ENCODE measurements around the gene CUL4A. TPM values are rescaled to one million over a fixed set of nuclear protein-coding genes. Genes with fewer than 3 reads are reported as not detected.

Gene CUL4A
- total and polyA plus RNA-seq, 2 donors (not counting 1 experiment from before 2014, with no cell fraction given): 37.5 to 80.4 TPM

DNA sequence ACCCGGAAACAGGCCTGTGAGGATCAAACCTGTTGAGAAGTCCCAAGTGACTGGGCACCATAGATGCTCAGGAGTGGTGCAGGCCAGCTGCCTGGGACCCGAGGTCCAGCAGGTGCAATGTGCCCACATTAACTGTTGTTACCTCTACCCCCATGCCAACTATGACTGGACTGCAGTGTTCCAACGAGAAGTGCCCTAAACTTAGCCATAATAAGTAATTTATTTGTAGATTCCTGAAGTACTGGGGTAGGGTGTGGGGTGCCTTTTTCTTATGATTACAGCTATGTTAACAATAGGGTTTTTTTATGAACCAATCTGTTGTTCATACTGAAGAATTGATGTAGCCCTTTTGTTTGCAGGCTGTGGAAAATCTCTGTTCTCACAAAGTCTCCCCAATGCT lies 9.2 kb downstream of the CUL4A start:
- H3K9me3 ChIP-seq (ENCODE audit: control extremely low read depth in 1 of 3, control insufficient read depth in 2 of 3, insufficient read depth in 1 of 3, low read length in 2 of 3): no peaks in the 10 kb centered on the region
- DNase-seq: no peak
- Mint-ChIP-seq H3K4me1 (peaks cover 12% of the 10 kb centered on the region), H3K27me3 (no peaks in the 10 kb centered on the region), H3K9me3 (ENCODE audit: insufficient read depth) (no peaks in the 10 kb centered on the region), H3K4me3 (no peak overlapping the region), H3K27ac (no peak overlapping the region)
- CTCF ChIA-PET: no interaction called here
- TF ChIP-seq EZH2 (IDR thresholded peaks at IDR 0.05; ENCODE audit: borderline replicate concordance, insufficient read depth, low read depth, low read length, poor library complexity, severe bottlenecking): no peak
- TF ChIP-seq, protein P1, sequence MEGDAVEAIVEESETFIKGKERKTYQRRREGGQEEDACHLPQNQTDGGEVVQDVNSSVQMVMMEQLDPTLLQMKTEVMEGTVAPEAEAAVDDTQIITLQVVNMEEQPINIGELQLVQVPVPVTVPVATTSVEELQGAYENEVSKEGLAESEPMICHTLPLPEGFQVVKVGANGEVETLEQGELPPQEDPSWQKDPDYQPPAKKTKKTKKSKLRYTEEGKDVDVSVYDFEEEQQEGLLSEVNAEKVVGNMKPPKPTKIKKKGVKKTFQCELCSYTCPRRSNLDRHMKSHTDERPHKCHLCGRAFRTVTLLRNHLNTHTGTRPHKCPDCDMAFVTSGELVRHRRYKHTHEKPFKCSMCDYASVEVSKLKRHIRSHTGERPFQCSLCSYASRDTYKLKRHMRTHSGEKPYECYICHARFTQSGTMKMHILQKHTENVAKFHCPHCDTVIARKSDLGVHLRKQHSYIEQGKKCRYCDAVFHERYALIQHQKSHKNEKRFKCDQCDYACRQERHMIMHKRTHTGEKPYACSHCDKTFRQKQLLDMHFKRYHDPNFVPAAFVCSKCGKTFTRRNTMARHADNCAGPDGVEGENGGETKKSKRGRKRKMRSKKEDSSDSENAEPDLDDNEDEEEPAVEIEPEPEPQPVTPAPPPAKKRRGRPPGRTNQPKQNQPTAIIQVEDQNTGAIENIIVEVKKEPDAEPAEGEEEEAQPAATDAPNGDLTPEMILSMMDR (IDR thresholded peaks at IDR 0.05): no peak
- peaks cover 0 to 42% of the 10 kb centered on the region in 2 experiments for H3K36me3 ChIP-seq (replicated peaks in 1 of 2; ENCODE audit: control extremely low read depth in 1 of 2, control insufficient read depth in 1 of 2, extremely low read depth in 1 of 2, insufficient read depth in 2 of 2, low read length in 1 of 2)
- H3K27ac ChIP-seq (ENCODE audit: low read length in 2 of 2): no peak overlapping the region
- no peaks in the 10 kb centered on the region for H3K27me3 ChIP-seq (replicated peaks in 1 of 4; ENCODE audit: control extremely low read depth in 1 of 4, control insufficient read depth in 3 of 4, insufficient read depth in 4 of 4, low read length in 3 of 4)
- H3K4me3 ChIP-seq (ENCODE audit: control extremely low read depth in 1 of 5, extremely low read depth in 1 of 5, insufficient read depth in 1 of 5, low read depth in 2 of 5, low read length in 4 of 5): no peak overlapping the region
- H3K9ac ChIP-seq (ENCODE audit: low read length): no peak overlapping the region
- POLR2A ChIA-PET: interaction anchor here (0.6 kb wide), 1 partner anchor 18 kb away, joined by 3 read pairs; no protein-coding TSS in a partner anchor
- WGBS (ENCODE audit: insufficient coverage): 100% methylated on average over 1 of the region's 3 CpGs
- H3K4me1 ChIP-seq (ENCODE audit: control insufficient read depth in 2 of 2, insufficient read depth in 2 of 2, low read length in 2 of 2): peaks cover 0 to 5% of the 10 kb centered on the region in 2 donors
- H2AFZ ChIP-seq (ENCODE audit: insufficient read depth, low read depth, low read length, poor library complexity, severe bottlenecking): no peak overlapping the region
- H4K20me1 ChIP-seq (ENCODE audit: control insufficient read depth, insufficient read depth, low read length, poor library complexity, severe bottlenecking): peaks cover 91% of the 10 kb centered on the region
- peaks cover 92% of the 10 kb centered on the region for H3K79me2 ChIP-seq (ENCODE audit: control insufficient read depth, insufficient read depth, low read length)
- no peak for ATAC-seq (ENCODE audit: low read depth)
- no peak overlapping the region for H3K4me2 ChIP-seq (replicated peaks; ENCODE audit: low read depth, low read length, poor library complexity, severe bottlenecking)
- intact Hi-C loops (cut with micrococcal nuclease): no loop called here

DNA sequence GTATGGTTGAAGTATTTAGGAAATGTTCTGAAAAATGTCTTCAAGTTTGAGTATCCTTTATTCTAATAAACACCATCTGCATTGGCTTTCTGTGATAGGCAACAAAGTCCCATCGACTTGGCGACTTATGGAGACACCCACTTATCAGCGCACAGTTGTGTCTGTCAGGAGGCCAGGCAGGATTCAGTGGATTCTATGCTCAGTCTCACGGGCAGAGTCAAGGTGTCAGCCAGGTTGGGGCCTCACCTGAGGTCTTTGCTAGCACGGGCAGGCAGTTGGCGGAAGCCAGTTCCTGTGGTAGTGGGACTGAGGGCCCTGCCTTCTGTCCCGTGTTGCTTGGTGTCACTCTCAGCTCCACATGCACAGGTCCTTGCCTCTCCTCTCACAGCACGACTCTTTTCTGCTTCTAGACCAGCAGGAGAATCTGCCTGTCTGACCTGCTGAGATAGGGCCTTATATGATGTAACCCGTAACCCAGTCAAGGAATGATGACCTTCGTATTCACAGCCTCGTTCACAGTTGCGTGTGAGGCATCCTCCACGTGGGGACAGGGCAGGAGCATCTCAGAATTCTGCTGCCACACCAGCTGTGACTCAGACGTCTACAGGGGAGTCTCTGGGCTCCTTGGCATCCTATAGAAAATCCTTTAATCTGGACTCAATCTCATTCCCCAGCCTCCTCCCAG lies 10.0 kb downstream of the CUL4A start:
- Histone ChIP-seq H3K9ac (ENCODE audit: low read length) (no peak overlapping the region), H3K4me1 (ENCODE audit: control insufficient read depth in 2 of 2, insufficient read depth in 2 of 2, low read length in 2 of 2) (peaks cover 0 to 5% of the 10 kb centered on the region in 2 donors), H3K27ac (ENCODE audit: low read length in 2 of 2) (no peak overlapping the region), H3K27me3 (replicated peaks in 1 of 4; ENCODE audit: control extremely low read depth in 1 of 4, control insufficient read depth in 3 of 4, insufficient read depth in 4 of 4, low read length in 3 of 4) (no peaks in the 10 kb centered on the region), H3K4me3 (ENCODE audit: control extremely low read depth in 1 of 5, extremely low read depth in 1 of 5, insufficient read depth in 1 of 5, low read depth in 2 of 5, low read length in 4 of 5) (no peak overlapping the region), H3K9me3 (ENCODE audit: control extremely low read depth in 1 of 3, control insufficient read depth in 2 of 3, insufficient read depth in 1 of 3, low read length in 2 of 3) (no peaks in the 10 kb centered on the region), H2AFZ (ENCODE audit: insufficient read depth, low read depth, low read length, poor library complexity, severe bottlenecking) (no peak overlapping the region), H3K36me3 (replicated peaks in 1 of 2; ENCODE audit: control extremely low read depth in 1 of 2, control insufficient read depth in 1 of 2, extremely low read depth in 1 of 2, insufficient read depth in 2 of 2, low read length in 1 of 2) (peaks cover 0 to 45% of the 10 kb centered on the region in 2 experiments), H3K4me2 (replicated peaks; ENCODE audit: low read depth, low read length, poor library complexity, severe bottlenecking) (no peak overlapping the region), H3K79me2 (ENCODE audit: control insufficient read depth, insufficient read depth, low read length) (peaks cover 89% of the 10 kb centered on the region), H4K20me1 (ENCODE audit: control insufficient read depth, insufficient read depth, low read length, poor library complexity, severe bottlenecking) (peaks cover 86% of the 10 kb centered on the region)
- intact Hi-C loops (cut with micrococcal nuclease): no loop called here
- no peaks in the 10 kb centered on the region for H3K27me3 Mint-ChIP-seq
- no peak overlapping the region for H3K4me3 Mint-ChIP-seq
- POLR2A ChIA-PET: no interaction called here
- no peaks in the 10 kb centered on the region for H3K9me3 Mint-ChIP-seq (ENCODE audit: insufficient read depth)
- TF ChIP-seq EZH2 (IDR thresholded peaks at IDR 0.05; ENCODE audit: borderline replicate concordance, insufficient read depth, low read depth, low read length, poor library complexity, severe bottlenecking): no peak
- TF ChIP-seq, protein P1 (IDR thresholded peaks at IDR 0.05): no peak
- 97% methylated on average over 12 of the region's 14 CpGs for WGBS (ENCODE audit: insufficient coverage)
- CTCF ChIA-PET: no interaction called here
- no peak overlapping the region for H3K27ac Mint-ChIP-seq
- no peak for DNase-seq
- ATAC-seq (ENCODE audit: low read depth): no peak
- peaks cover 5% of the 10 kb centered on the region for H3K4me1 Mint-ChIP-seq
